Endothelial cell of umbilical vein (primary cell): ENCODE results near the gene NMS. TPM values are rescaled to one million over a fixed set of nuclear protein-coding genes. Genes with fewer than 3 reads are reported as not detected.

Experiments
- BruUV-seq: library from RNA; stranded (reverse); fragments of 400-500 nt; replicated peaks from 2 replicates; lab custom pipeline; 2021; lab: Mats Ljungman, UMichigan
- CTCF ChIA-PET: fragments of 300-600, 350-600 bp; sonication (Branson Sonifier 250); formaldehyde crosslinking; loops from one replicate; lab custom pipeline; 2021; ENCODE audit warnings: antibody characterized with exemption, inconsistent platforms; lab: Charles Lee
- POLR2A ChIA-PET: fragments of 300-600, 350-600 bp; sonication (Branson Sonifier 250); formaldehyde crosslinking; loops from one replicate; lab custom pipeline; 2021; ENCODE audit warnings: antibody characterized with exemption, inconsistent platforms; lab: Charles Lee
- DNase-seq: peaks from one replicate; pipeline ENCODE4 v3.0.0-alpha.2; 2011; ENCODE audit warnings: low read depth, low spot score
- FAIRE-seq: peaks from 2 replicates; lab custom pipeline; 2011; peaks lifted over from hg19 to GRCh38; lab: Jason Lieb, UNC
- H2AFZ ChIP-seq: 2 replicates; pipeline ENCODE4 v1.6.0; 2012; ENCODE audit warnings: low read depth, low read length, control low read depth, inconsistent platforms
- H3K27ac ChIP-seq: 2 replicates; pipeline ENCODE4 v1.5.1; 2011; ENCODE audit warnings: low read depth, mild to moderate bottlenecking, control low read depth, low read length, moderate library complexity; ENCODE audit not compliant: insufficient read depth
- H3K27me3 ChIP-seq, 2 experiments: 2 replicates each; pipeline versions ENCODE4 v1.6.0 to v1.6.1; 2011; ENCODE audit warnings: low read length in 2 of 2, mixed read lengths in 1 of 2; ENCODE audit not compliant: control insufficient read depth in 2 of 2, insufficient read depth in 2 of 2
- H3K36me3 ChIP-seq, 2 experiments: 2 replicates in 1 of 2; 3 replicates in 1 of 2; pipeline ENCODE4 v1.5.1; 2011; ENCODE audit warnings: low read length in 2 of 2, mild to moderate bottlenecking in 1 of 2, moderate library complexity in 1 of 2; ENCODE audit not compliant: control insufficient read depth in 2 of 2, insufficient read depth in 2 of 2; ENCODE audit errors: extremely low read depth in 1 of 2
- H3K4me1 ChIP-seq: 3 replicates; pipeline ENCODE4 v1.5.1; 2011; ENCODE audit warnings: mild to moderate bottlenecking, low read length; ENCODE audit not compliant: control insufficient read depth, insufficient read depth; ENCODE audit errors: extremely low read depth
- H3K4me2 ChIP-seq: 2 replicates; pipeline ENCODE4 v1.6.1; 2011; ENCODE audit warnings: low read length, control low read depth, mixed read lengths; ENCODE audit not compliant: insufficient read depth
- H3K4me3 ChIP-seq, 3 experiments: fragments of 200-600 bp in 1 of 3; sonication (generic), shearing (Covaris generic) in 1 of 3; replicated peaks in 1 of 3; 2 replicates each; pipeline ENCODE4 v1.5.1; 2011 to 2016; ENCODE audit warnings: control low read depth in 3 of 3, low read length in 3 of 3, mild to moderate bottlenecking in 2 of 3, inconsistent platforms in 1 of 3, low read depth in 1 of 3, moderate library complexity in 1 of 3; ENCODE audit not compliant: insufficient read depth in 1 of 3
- H3K79me2 ChIP-seq: 2 replicates; pipeline ENCODE4 v1.6.0; 2012; ENCODE audit warnings: low read length, inconsistent platforms; ENCODE audit not compliant: control insufficient read depth, insufficient read depth
- H3K9ac ChIP-seq: replicated peaks from 2 replicates; pipeline ENCODE3; 2011; ENCODE audit warnings: low read length, control low read depth; ENCODE audit not compliant: insufficient read depth; ENCODE audit errors: extremely low read depth
- H3K9me1 ChIP-seq: replicated peaks from 3 replicates; pipeline ENCODE4 v1.6.0; 2011; ENCODE audit warnings: mild to moderate bottlenecking, low read length; ENCODE audit not compliant: control insufficient read depth, insufficient read depth; ENCODE audit errors: extremely low read depth
- H3K9me3 ChIP-seq: replicated peaks from 2 replicates; pipeline ENCODE4 v1.5.1; 2012; ENCODE audit warnings: low read length, inconsistent platforms; ENCODE audit not compliant: control insufficient read depth, insufficient read depth
- H4K20me1 ChIP-seq: replicated peaks from 2 replicates; pipeline ENCODE3; 2011; ENCODE audit warnings: mild to moderate bottlenecking, low read length; ENCODE audit not compliant: control insufficient read depth, insufficient read depth; ENCODE audit errors: extremely low read depth
- EZH2 ChIP-seq: IDR thresholded peaks from 2 replicates; pipeline ENCODE4 v1.6.1; 2012; ENCODE audit warnings: borderline replicate concordance, low read depth, mild to moderate bottlenecking, moderate library complexity, low read length, inconsistent platforms; ENCODE audit not compliant: severe bottlenecking
- FOS ChIP-seq: IDR thresholded peaks from 2 replicates; pipeline ENCODE4 v1.6.1; 2011; ENCODE audit warnings: mild to moderate bottlenecking, low read length, moderate library complexity, borderline replicate concordance; ENCODE audit not compliant: insufficient read depth
- GATA2 ChIP-seq: IDR thresholded peaks from 2 replicates; pipeline ENCODE4 v1.7.0; 2011; ENCODE audit warnings: low read depth, mild to moderate bottlenecking, moderate library complexity, mixed read lengths, low read length; ENCODE audit not compliant: insufficient read length, insufficient read depth
- JUN ChIP-seq: IDR thresholded peaks from 2 replicates; pipeline ENCODE4 v1.6.1; 2011; ENCODE audit warnings: borderline replicate concordance, low read depth; ENCODE audit not compliant: insufficient read length, insufficient read depth
- MYC ChIP-seq: IDR thresholded peaks from one replicate; pipeline ENCODE4 v1.6.1; 2011; ENCODE audit warnings: mild to moderate bottlenecking, low read depth, low read length
- POLR2A ChIP-seq: IDR thresholded peaks from 2 replicates; pipeline ENCODE4 v1.6.1; 2012; ENCODE audit warnings: low read depth, mild to moderate bottlenecking, control low read depth, low read length
- POLR2AphosphoS5 ChIP-seq: IDR thresholded peaks from 2 replicates; pipeline ENCODE4 v1.6.1; 2012; ENCODE audit warnings: low read depth, mild to moderate bottlenecking, control low read depth, low read length, moderate library complexity; ENCODE audit not compliant: insufficient read depth
- dilution Hi-C: fragments of 300-500 bp; cut with MboI; formaldehyde crosslinking; loops from one replicate; pipeline ENCODE4 v1.15.0; 2019; ENCODE audit warnings: low sequenced_read_pairs; ENCODE audit not compliant: extremely low pct_ligation_motif_present
- intact Hi-C: fragments of 100-400 bp; cut with micrococcal nuclease; formaldehyde crosslinking; loops from one replicate; pipeline ENCODE4 v1.10.0; 2022
- polyA plus RNA-seq, 4 experiments: library from polyadenylated mRNA; depleted of rRNA in 3 of 4; stranded (reverse) in 3 of 4; unstranded in 1 of 4; fragments of >200 nt; gene quantifications; 2 replicates each; pipeline versions ENCODE4 v1.2.1 to v1.2.3, GENCODE V29; 2011 to 2012; ENCODE audit warnings: missing spikeins in 1 of 4
- total RNA-seq: library from RNA; stranded (reverse); gene quantifications from 2 replicates; pipeline ENCODE4 v1.2.3, GENCODE V29; 2021
- TF ChIP-seq, protein P1 (sequence below), 2 donors: IDR thresholded peaks; 1 replicate in 1 of 2; 2 replicates in 1 of 2; pipeline ENCODE4 v1.5.1; 2011; ENCODE audit warnings: low read length in 2 of 2, mild to moderate bottlenecking in 2 of 2, moderate library complexity in 2 of 2, control low read depth in 1 of 2, inconsistent platforms in 1 of 2, low read depth in 1 of 2; ENCODE audit not compliant: insufficient read depth in 1 of 2; ENCODE audit errors: extremely low read depth in 1 of 2
- TF ChIP-seq, protein P2 (sequence below): IDR thresholded peaks from 2 replicates; pipeline ENCODE4 v1.6.1; 2011; ENCODE audit not compliant: insufficient read depth, insufficient read length

The NMS gene
- total and polyA plus RNA-seq, 2 donors (not counting 3 experiments of a cell fraction or from before 2014, with no cell fraction given): not detected

DNA sequence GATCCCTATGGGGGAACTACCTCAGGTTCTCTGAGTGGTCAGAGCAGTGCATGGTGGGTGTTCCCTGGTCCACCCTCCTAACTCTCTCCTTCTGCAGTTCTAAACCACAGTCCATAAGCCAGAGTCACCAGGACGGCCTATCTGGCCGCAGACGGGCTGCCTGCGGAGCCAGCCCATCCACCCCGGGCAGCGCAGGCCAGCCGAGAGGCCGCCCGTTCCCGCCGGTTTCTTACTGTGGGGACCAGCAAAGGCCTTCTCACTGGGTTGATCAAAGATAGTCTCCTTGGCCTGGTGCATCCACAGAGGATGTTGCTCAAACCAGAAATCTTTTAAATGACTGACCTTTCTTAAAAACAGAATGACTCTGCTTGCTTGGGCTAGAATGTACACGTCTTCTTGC lies 43.2 kb upstream of the NMS start:
- H3K4me2 ChIP-seq: no peak overlapping the region
- no peaks in the 10 kb centered on the region for H3K9me3 ChIP-seq
- FAIRE-seq: no peak
- no peaks in the 10 kb centered on the region for H3K79me2 ChIP-seq
- no peak overlapping the region for H3K9ac ChIP-seq
- H4K20me1 ChIP-seq: no peaks in the 10 kb centered on the region
- CTCF ChIA-PET: no interaction called here
- H3K4me1 ChIP-seq: no peaks in the 10 kb centered on the region
- BruUV-seq: no TSS peak
- H2AFZ ChIP-seq: no peak overlapping the region
- intact Hi-C loops: loop anchor here (10.0 kb wide), 2 partner anchors 138 to 558 kb away; partner anchors contain the start of gene PDCL3
- no peak for DNase-seq
- dilution Hi-C loops: no loop called here
- H3K27ac ChIP-seq: no peak overlapping the region
- H3K9me1 ChIP-seq: no peaks in the 10 kb centered on the region
- H3K4me3 ChIP-seq: no peak overlapping the region
- TF ChIP-seq JUN (no peak), POLR2A (no peak), EZH2 (no peak), GATA2 (no peak), MYC (no peak), FOS (no peak), POLR2AphosphoS5 (no peak)
- TF ChIP-seq, protein P1, sequence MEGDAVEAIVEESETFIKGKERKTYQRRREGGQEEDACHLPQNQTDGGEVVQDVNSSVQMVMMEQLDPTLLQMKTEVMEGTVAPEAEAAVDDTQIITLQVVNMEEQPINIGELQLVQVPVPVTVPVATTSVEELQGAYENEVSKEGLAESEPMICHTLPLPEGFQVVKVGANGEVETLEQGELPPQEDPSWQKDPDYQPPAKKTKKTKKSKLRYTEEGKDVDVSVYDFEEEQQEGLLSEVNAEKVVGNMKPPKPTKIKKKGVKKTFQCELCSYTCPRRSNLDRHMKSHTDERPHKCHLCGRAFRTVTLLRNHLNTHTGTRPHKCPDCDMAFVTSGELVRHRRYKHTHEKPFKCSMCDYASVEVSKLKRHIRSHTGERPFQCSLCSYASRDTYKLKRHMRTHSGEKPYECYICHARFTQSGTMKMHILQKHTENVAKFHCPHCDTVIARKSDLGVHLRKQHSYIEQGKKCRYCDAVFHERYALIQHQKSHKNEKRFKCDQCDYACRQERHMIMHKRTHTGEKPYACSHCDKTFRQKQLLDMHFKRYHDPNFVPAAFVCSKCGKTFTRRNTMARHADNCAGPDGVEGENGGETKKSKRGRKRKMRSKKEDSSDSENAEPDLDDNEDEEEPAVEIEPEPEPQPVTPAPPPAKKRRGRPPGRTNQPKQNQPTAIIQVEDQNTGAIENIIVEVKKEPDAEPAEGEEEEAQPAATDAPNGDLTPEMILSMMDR (IDR thresholded peaks at IDR 0.05; ENCODE audit: extremely low read depth in 1 of 2, insufficient read depth in 1 of 2, low read depth in 1 of 2, low read length in 2 of 2): no peak
- TF ChIP-seq, protein P2, sequence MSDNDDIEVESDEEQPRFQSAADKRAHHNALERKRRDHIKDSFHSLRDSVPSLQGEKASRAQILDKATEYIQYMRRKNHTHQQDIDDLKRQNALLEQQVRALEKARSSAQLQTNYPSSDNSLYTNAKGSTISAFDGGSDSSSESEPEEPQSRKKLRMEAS: no peak
- POLR2A ChIA-PET: no interaction called here
- H3K36me3 ChIP-seq: no peaks in the 10 kb centered on the region
- H3K27me3 ChIP-seq: peaks cover 9 to 11% of the 10 kb centered on the region in 2 experiments
